MM.1S (cell line): ENCODE results near the gene RUNX1.

ENCODE experiments used
- DNase-seq: peaks from one replicate; pipeline ENCODE4 v3.0.0-alpha.2; 2015
- H2AFZ ChIP-seq: fragments of 300-600 bp; sonication (generic); 2 replicates; pipeline ENCODE4 v1.6.0; 2016; ENCODE audit warnings: antibody characterized with exemption, low read length
- H3F3A ChIP-seq: fragments of 300-600 bp; sonication (generic); 2 replicates; pipeline ENCODE4 v1.6.1; 2016; ENCODE audit warnings: mild to moderate bottlenecking, antibody characterized with exemption, low read length, moderate library complexity, mixed read lengths; ENCODE audit not compliant: insufficient read depth
- H3K27ac ChIP-seq: fragments of 300-600 bp; sonication (generic); 2 replicates; pipeline ENCODE4 v1.5.1; 2016; ENCODE audit warnings: mild to moderate bottlenecking, low read length
- H3K27me3 ChIP-seq: fragments of 300-600 bp; sonication (generic); replicated peaks from 2 replicates; pipeline ENCODE4 v1.6.0; 2016; ENCODE audit warnings: low read length; ENCODE audit not compliant: insufficient read depth
- H3K36me3 ChIP-seq: fragments of 300-600 bp; sonication (generic); replicated peaks from 2 replicates; pipeline ENCODE4 v1.6.1; 2016; ENCODE audit warnings: mild to moderate bottlenecking, low read length, mixed read lengths; ENCODE audit not compliant: insufficient read depth
- H3K4me1 ChIP-seq: fragments of 300-600 bp; sonication (generic); 2 replicates; pipeline ENCODE4 v1.6.1; 2016; ENCODE audit warnings: low read length, mixed read lengths
- H3K4me2 ChIP-seq: fragments of 300-600 bp; sonication (generic); 2 replicates; pipeline ENCODE4 v1.6.0; 2016; ENCODE audit warnings: low read depth, low read length
- H3K4me3 ChIP-seq: fragments of 300-600 bp; sonication (generic); 2 replicates; pipeline ENCODE4 v1.5.1; 2016; ENCODE audit warnings: low read length, mixed read lengths
- H3K79me2 ChIP-seq: fragments of 300-600 bp; sonication (generic); 2 replicates; pipeline ENCODE4 v1.6.1; 2016; ENCODE audit warnings: mixed run types, low read length, mixed read lengths
- H3K9ac ChIP-seq: fragments of 300-600 bp; sonication (generic); 2 replicates; pipeline ENCODE4 v1.6.1; 2016; ENCODE audit warnings: low read length, mixed read lengths
- H3K9me2 ChIP-seq: fragments of 300-600 bp; sonication (generic); replicated peaks from 2 replicates; pipeline ENCODE4 v1.6.1; 2016; ENCODE audit warnings: mild to moderate bottlenecking, low read length, mixed read lengths; ENCODE audit not compliant: insufficient read depth
- H3K9me3 ChIP-seq: fragments of 300-600 bp; sonication (generic); replicated peaks from 2 replicates; pipeline ENCODE4 v1.6.1; 2016; ENCODE audit warnings: mild to moderate bottlenecking, low read length, mixed read lengths; ENCODE audit not compliant: insufficient read depth
- H4K20me1 ChIP-seq: fragments of 300-600 bp; sonication (generic); 2 replicates; pipeline ENCODE4 v1.6.1; 2016; ENCODE audit warnings: mild to moderate bottlenecking, low read length, moderate library complexity, mixed read lengths; ENCODE audit not compliant: insufficient read depth
- EZH2 ChIP-seq: fragments of 300-600 bp; sonication (generic); optimal IDR thresholded peaks from 2 replicates; pipeline ENCODE3; 2017; ENCODE audit warnings: low read depth, mild to moderate bottlenecking, antibody characterized with exemption, low read length, mixed read lengths
- EZH2phosphoT487 ChIP-seq: fragments of 300-600 bp; sonication (generic); IDR thresholded peaks from 2 replicates; pipeline ENCODE4 v1.6.1; 2018; ENCODE audit warnings: antibody characterized with exemption, low read length
- TF ChIP-seq, protein P1 (sequence below): fragments of 300-600 bp; sonication (generic); IDR thresholded peaks from 2 replicates; pipeline ENCODE4 v1.5.1; 2016; ENCODE audit warnings: antibody characterized with exemption, low read length, mixed read lengths

The RUNX1 gene

DNA sequence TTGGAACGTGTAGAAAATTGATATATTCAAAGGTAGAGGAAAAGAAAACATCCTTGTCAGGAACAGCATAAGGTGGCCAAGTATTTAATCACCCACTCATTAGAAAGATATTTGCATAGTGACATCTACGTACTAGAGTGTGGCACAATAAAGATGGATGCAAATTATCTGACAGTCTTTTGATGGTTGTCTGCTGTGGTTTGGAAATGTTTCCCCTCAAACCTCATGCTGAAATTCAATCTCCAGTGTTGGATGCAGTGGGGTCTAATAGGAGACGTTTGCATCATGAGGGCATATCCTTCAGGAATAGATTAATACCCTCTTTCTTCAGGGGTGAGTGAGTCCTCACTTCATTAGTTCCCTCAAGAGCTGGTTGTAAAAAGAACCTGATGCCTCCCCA lies 34.1 kb upstream of the RUNX1 start:
- Histone ChIP-seq H3K9me3 (no peaks in the 10 kb centered on the region), H3F3A (no peaks in the 10 kb centered on the region), H3K4me1 (no peaks in the 10 kb centered on the region), H4K20me1 (no peaks in the 10 kb centered on the region), H3K27ac (no peak overlapping the region), H3K79me2 (no peaks in the 10 kb centered on the region), H3K4me2 (no peak overlapping the region), H3K9me2 (no peaks in the 10 kb centered on the region), H3K4me3 (no peak overlapping the region), H3K27me3 (no peaks in the 10 kb centered on the region), H3K36me3 (no peaks in the 10 kb centered on the region), H2AFZ (no peak overlapping the region), H3K9ac (no peak overlapping the region)
- DNase-seq: no peak
- TF ChIP-seq, protein P1, sequence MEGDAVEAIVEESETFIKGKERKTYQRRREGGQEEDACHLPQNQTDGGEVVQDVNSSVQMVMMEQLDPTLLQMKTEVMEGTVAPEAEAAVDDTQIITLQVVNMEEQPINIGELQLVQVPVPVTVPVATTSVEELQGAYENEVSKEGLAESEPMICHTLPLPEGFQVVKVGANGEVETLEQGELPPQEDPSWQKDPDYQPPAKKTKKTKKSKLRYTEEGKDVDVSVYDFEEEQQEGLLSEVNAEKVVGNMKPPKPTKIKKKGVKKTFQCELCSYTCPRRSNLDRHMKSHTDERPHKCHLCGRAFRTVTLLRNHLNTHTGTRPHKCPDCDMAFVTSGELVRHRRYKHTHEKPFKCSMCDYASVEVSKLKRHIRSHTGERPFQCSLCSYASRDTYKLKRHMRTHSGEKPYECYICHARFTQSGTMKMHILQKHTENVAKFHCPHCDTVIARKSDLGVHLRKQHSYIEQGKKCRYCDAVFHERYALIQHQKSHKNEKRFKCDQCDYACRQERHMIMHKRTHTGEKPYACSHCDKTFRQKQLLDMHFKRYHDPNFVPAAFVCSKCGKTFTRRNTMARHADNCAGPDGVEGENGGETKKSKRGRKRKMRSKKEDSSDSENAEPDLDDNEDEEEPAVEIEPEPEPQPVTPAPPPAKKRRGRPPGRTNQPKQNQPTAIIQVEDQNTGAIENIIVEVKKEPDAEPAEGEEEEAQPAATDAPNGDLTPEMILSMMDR: no peak
- no peak for TF ChIP-seq EZH2
- TF ChIP-seq EZH2phosphoT487: no peak

DNA sequence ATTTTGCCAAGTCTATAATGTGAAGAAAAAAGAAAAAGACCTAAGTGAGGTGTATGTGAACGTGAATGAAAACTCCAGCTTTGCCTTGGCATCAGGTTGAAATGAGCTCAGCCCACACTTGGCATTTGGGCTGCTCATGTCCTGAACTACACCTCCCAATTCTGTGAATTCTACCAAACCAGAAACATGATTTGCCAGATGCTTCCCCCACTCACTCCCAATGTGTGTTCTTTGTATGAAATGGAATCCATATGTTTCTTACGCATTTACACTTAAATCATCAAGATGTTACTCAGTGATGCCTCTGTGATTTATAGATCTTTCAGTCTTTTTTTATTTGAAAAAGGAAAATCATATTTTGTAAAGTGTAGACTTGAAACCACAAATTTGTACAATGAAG lies 32.8 kb upstream of the RUNX1 start:
- H3K27me3 ChIP-seq: no peaks in the 10 kb centered on the region
- no peak overlapping the region for H3K4me2 ChIP-seq
- H3K9me2 ChIP-seq: no peaks in the 10 kb centered on the region
- TF ChIP-seq EZH2 (no peak), EZH2phosphoT487 (no peak)
- TF ChIP-seq, protein P1: no peak
- H3K4me3 ChIP-seq: no peak overlapping the region
- H3K36me3 ChIP-seq: no peaks in the 10 kb centered on the region
- no peaks in the 10 kb centered on the region for H3K4me1 ChIP-seq
- H3K9ac ChIP-seq: no peak overlapping the region
- H3K79me2 ChIP-seq: no peaks in the 10 kb centered on the region
- no peaks in the 10 kb centered on the region for H3K9me3 ChIP-seq
- H3F3A ChIP-seq: no peaks in the 10 kb centered on the region
- no peaks in the 10 kb centered on the region for H4K20me1 ChIP-seq
- no peak overlapping the region for H3K27ac ChIP-seq
- DNase-seq: no peak
- H2AFZ ChIP-seq: no peak overlapping the region

DNA sequence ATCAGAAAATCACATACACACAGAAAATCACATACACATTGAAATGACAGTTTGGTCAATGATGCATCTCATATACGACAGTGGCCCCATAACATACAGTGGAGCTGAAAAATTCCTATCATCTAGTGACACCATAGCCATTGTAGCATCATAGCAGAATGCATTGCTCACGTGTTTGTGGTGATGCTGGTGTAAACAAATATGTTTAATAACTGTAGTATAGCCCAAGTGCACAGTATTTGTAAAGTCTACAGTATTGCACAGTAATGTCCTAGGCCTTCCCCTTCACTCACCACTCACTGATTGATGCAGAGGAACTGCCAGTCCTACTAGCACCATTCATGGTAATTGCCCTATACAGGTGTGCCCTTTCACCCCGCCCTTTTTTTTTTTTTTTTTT lies 30.1 kb upstream of the RUNX1 start:
- no peaks in the 10 kb centered on the region for H3K4me1 ChIP-seq
- no peaks in the 10 kb centered on the region for H3K79me2 ChIP-seq
- no peak overlapping the region for H2AFZ ChIP-seq
- no peaks in the 10 kb centered on the region for H3F3A ChIP-seq
- H4K20me1 ChIP-seq: no peaks in the 10 kb centered on the region
- H3K36me3 ChIP-seq: no peaks in the 10 kb centered on the region
- H3K27ac ChIP-seq: no peak overlapping the region
- DNase-seq: no peak
- TF ChIP-seq EZH2 (no peak), EZH2phosphoT487 (no peak)
- TF ChIP-seq, protein P1: no peak
- H3K9ac ChIP-seq: no peak overlapping the region
- no peaks in the 10 kb centered on the region for H3K9me3 ChIP-seq
- H3K4me2 ChIP-seq: no peak overlapping the region
- H3K9me2 ChIP-seq: no peaks in the 10 kb centered on the region
- H3K4me3 ChIP-seq: no peak overlapping the region
- no peaks in the 10 kb centered on the region for H3K27me3 ChIP-seq

DNA sequence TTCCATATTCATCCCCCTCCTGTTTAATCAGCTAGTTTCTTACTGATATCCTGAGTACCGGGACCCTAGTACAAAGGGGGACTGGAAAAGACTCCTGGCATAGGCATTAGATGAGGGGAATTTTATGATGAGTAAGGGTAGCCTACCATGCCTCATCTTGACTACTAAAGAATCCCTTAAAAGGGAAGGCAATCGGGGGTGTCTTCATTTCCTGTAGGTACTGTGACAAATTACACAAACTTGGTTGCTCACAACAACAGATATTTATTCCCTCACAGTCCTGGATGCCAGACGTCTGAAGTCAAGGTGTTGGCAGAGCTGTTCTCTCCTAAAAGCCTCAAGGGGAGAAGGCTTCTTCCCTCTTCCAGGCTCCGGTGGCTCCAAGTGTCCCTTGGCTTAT lies 28.9 kb upstream of the RUNX1 start:
- no peaks in the 10 kb centered on the region for H3K36me3 ChIP-seq
- no peaks in the 10 kb centered on the region for H3K9me3 ChIP-seq
- no peak overlapping the region for H3K27ac ChIP-seq
- no peak overlapping the region for H2AFZ ChIP-seq
- no peak overlapping the region for H3K4me3 ChIP-seq
- no peaks in the 10 kb centered on the region for H3K79me2 ChIP-seq
- TF ChIP-seq, protein P1: no peak
- TF ChIP-seq EZH2: no peak
- no peak for TF ChIP-seq EZH2phosphoT487
- H3K9ac ChIP-seq: no peak overlapping the region
- DNase-seq: no peak
- H3K4me1 ChIP-seq: no peaks in the 10 kb centered on the region
- no peaks in the 10 kb centered on the region for H4K20me1 ChIP-seq
- H3K9me2 ChIP-seq: no peaks in the 10 kb centered on the region
- H3F3A ChIP-seq: no peaks in the 10 kb centered on the region
- H3K4me2 ChIP-seq: no peak overlapping the region
- H3K27me3 ChIP-seq: no peaks in the 10 kb centered on the region
